Stimulated activated CD4-positive, alpha-beta T cell treated with anti-CD3 and anti-CD28 coated beads, Interleukin-4, amount 100 ng/mL, for 4 hours (primary cell): ENCODE measurements around the gene CNOT6L.
A peak's percentile ranks its signal among the peaks of the same experiment; 100 is the strongest.
"Not testable (repeated sequence)": the region's sequence is repeated elsewhere in the genome, so short reads cannot be mapped to it uniquely, and the experiment has no call there.

Experiments
- DNase-seq, 2 experiments: peaks; one replicate each; pipeline ENCODE4 v3.0.0-alpha.2; 2020

CNOT6L gene

DNA sequence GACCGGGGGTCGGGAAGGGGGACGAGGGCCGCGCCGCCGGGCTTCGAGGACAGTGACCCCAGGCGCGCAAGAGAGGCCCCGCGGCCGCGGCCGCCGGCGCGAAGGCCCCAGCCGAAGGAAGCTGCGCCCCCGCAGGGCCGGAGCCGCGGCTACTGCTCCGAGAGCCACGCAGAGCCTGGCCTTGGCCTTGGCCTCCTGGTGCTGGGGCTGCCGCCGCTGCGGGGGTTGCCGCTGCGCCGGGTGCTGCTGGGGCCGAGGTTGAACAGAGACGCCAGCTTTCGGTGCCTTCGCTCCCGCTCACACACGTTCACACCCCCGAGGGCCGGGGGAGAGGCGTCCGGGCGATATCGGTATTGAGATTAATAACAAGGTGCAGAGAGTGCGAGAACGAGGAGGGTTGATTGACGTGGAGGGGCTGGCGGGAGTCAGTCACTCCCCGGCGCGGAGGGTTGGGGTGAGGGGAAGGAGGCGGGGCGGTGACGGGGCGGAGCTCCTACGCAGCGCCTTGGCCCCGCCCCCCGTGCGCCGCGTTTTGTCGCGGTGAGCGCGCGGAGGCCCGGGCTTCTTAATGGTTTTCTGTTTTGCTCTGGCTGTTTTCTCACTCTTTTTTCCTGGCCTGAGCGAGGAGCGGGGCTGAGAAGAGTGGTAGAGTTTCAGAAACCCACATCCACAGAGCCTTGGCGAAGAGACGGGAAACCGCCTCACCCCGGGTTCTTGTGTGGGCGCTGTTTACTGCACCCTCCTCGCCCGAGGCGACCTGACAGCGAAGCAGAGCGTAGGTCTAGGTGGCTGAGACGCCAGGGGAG is 878 bp upstream of the CNOT6L start:
- DNase-seq, result peak; percentile 89 to 96

GRCh38 chr4:77819404-77819842 is 255 bp upstream of the CNOT6L start:
- DNase-seq, result peak in 1 of 2 experiments; percentile 83

GRCh38 chr4:77818073-77818601 is 1.0 kb downstream of the CNOT6L start:
- DNase-seq, result peak; percentile 18 to 26

DNA sequence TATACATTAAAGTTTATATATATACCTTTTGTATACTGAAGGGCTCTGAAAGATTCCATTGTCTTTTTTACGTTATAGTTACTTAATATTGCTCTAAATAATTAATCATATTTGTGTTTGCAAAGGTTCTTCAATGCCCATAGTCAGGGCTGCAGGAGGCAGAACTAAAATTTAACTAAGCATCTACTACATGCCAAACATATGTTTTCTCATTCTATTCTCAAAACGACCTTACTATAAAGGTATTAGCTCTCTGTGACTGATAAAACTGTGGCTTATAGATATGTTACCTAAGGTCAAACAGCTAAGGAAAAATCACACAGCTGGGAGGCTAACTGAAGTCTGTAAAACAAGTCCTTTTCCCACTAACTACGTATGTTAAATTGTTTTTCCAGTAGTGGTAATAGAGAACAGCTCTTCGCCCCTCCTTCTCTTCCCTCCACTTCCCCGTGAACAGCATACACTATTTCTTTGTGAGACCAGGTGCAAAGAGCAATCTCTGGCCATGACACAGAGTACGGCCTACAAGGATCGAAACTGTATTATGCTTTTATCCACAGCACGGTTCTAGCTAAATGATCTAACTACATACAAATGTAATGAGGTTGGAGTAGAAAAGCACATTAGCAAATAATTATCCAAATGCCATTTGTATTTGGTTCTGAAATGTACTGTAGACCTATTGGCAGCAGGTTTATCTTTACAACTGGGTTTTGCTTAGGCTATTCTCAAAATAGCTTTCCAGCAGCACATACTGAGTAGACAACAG is 1.7 kb downstream of the CNOT6L start:
- no peak for DNase-seq

DNA sequence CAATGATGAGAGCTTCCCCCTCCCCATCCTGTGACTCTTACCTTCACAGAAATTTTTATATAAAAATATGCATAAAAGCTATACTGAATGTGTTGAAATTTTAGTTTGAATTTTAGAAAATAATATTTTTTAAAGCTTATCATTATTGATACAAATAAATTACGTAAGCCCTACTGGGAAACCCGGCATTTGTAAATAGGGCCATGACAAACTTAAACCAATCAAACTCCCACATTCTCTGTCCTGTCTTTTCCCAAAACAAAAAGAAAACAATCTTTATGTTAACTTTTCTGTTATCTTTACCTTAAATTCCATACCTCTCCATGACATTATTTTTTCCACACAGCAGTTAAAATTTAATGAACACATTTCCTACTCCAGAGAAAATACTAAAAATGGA is 2.6 kb downstream of the CNOT6L start:
- DNase-seq, result no peak

DNA sequence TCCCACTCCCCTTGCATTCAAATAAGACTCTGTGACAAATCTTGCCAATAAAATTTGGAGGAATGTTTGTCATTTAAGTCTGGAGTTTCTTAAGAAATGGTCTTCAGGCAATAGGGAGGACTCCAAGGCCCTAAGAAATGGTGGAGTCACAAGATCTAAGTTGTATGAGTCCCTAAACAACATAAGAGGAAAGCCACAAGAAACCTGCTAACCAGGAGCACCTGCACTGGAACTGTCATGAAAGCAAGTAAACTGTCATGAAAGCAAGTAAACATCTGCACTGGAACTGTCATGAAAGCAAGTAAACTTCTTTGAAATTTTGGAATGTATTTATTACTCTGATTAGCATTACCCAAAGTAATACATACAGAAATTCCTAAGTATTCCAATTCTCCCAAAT is 3.5 kb downstream of the CNOT6L start:
- no peak for DNase-seq

- no peak for DNase-seq
Measured at GRCh38 chr4:77805840-77806239, 13.3 kb downstream of the CNOT6L start.

GRCh38 chr4:77804471-77804870 is 14.7 kb downstream of the CNOT6L start:
- no peak for DNase-seq

- no peak for DNase-seq
Measured at GRCh38 chr4:77802402-77802801, 16.8 kb downstream of the CNOT6L start.

GRCh38 chr4:77801260-77801608 is 17.9 kb downstream of the CNOT6L start:
- DNase-seq, result no peak

DNA sequence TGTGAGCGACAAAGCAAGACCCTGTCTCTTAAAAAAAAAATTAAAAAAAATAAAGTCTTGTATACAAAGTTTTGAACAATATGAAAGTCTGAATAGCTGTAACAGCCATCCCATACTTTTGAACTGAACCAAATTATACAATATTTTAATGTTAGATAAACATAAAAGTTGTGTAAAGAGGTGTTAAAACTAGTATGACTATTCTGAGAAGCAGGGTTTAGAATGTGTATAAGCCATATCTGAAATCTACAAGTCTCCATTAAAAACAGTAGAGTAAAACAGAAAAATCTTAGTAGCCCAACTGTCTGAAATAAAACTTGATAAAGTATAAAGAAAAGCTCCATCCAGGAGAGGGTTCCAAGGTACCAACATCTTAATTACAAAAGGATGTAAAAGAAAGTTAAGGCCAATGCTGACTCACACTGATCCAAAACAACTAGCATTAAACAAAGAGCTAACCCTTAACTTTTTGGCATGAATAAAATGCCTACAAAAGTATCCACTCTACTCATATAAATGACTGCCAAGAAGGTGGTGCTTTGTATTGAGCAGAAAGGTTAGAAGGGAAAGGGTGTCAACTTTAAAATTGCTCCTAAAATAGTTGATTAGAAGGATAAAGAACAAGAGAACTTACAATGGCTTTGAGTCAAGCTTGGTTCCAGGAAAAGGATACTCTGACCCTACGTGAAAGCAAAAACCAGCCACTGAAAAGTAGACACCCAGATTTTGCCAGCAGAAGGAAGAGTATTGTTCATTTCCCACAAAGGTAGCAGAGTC is 18.5 kb downstream of the CNOT6L start:
- DNase-seq, result no peak

GRCh38 chr4:77800077-77800476 is 19.1 kb downstream of the CNOT6L start:
- no peak for DNase-seq

DNA sequence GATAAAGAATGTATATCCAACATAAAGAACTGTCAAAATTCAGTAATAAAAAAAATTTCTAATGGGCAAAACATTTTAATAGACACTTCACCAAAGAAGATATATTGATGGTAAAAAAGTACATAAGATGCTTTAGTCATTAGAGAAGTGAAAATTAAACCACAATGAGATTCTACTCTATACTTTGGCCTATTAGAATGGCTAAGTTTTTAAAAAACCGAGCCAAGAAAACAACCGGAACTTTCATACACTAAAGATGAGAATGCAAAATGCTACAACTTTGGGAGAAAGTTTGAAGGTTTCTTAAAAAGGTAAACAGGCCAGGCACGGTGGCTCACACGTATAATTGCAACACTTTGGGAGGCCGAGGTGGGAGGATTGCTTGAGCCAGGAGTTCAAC is 20.8 kb downstream of the CNOT6L start:
- no peak for DNase-seq

GRCh38 chr4:77797239-77797638 is 21.9 kb downstream of the CNOT6L start:
- DNase-seq, result no peak

GRCh38 chr4:77795326-77795725 is 23.8 kb downstream of the CNOT6L start:
- no peak for DNase-seq

GRCh38 chr4:77790146-77790545 is 29.0 kb downstream of the CNOT6L start:
- no peak for DNase-seq

DNA sequence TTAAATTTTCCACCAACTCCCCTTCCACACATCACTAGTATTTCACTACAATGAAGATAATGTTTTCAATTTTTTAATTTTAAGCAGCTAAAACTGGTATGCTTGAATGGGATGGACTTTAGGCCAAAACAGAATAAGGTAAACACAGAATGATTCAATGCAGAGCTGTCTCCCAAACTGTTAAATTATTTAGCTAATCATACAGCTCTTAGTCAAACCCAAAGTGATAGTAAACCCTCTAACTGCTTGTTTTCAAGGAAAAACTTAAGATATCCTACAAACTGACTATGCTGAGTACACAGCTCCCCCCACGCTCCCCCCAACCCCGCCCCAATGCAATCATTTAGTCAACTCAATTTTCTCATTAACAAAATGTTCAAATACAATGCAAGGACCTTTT is 30.2 kb downstream of the CNOT6L start:
- no peak for DNase-seq

- no peak for DNase-seq
Measured at GRCh38 chr4:77787969-77788368, 31.2 kb downstream of the CNOT6L start.

DNA sequence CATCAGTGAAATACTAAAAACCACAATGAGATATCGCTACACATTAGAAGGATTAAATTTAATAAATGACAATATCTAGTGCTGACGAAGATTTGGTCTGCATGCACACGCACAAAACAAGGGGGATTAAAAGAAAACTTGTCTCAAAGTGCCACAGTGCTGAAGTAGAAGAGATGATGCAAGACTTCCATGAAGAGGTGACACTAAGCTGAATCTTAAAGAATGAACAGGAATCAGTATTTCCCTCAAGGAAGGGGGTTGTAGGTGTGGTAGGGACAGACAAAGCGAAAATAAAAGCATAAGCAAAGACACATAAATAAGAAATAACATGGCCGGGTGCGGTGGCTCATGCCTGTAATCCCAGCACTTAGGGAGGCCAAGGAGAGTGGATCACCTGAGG is 33.5 kb downstream of the CNOT6L start:
- no peak for DNase-seq

GRCh38 chr4:77783895-77784294 is 35.3 kb downstream of the CNOT6L start:
- no peak for DNase-seq

GRCh38 chr4:77782102-77782835 is 36.9 kb downstream of the CNOT6L start:
- DNase-seq, result no peak

DNA sequence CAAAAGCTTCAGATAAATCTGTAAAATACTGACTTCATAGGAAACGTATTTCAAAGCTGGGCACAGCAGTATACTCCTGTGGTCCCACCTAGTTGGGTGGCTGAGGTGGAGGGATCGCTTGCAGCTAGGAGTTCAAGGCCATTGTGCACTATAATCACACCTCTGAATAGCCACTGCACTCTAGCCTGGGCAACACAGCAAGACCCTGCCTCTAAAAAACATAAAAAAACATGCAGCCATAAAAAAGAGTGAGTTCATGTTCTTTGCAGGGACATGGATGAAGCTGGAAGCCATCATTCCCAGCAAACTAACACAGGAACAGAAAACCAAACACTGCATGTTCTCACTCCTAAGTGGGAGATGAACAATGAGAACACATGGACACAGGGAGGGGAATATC is 38.4 kb downstream of the CNOT6L start:
- not testable (repeated sequence) for DNase-seq
